Measurements from ENCODE around the gene TENT5A.

GRCh38 chr6:81708113-81708699 lies 44.3 kb downstream of the TENT5A start:
- TF ChIP-seq EZH2 (IDR thresholded peaks at IDR 0.05; ENCODE audit: borderline replicate concordance, low read length): no peak
- TF ChIP-seq, protein P1, sequence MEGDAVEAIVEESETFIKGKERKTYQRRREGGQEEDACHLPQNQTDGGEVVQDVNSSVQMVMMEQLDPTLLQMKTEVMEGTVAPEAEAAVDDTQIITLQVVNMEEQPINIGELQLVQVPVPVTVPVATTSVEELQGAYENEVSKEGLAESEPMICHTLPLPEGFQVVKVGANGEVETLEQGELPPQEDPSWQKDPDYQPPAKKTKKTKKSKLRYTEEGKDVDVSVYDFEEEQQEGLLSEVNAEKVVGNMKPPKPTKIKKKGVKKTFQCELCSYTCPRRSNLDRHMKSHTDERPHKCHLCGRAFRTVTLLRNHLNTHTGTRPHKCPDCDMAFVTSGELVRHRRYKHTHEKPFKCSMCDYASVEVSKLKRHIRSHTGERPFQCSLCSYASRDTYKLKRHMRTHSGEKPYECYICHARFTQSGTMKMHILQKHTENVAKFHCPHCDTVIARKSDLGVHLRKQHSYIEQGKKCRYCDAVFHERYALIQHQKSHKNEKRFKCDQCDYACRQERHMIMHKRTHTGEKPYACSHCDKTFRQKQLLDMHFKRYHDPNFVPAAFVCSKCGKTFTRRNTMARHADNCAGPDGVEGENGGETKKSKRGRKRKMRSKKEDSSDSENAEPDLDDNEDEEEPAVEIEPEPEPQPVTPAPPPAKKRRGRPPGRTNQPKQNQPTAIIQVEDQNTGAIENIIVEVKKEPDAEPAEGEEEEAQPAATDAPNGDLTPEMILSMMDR (IDR thresholded peaks at IDR 0.05; ENCODE audit: low read length): no peak
